HCT116 (cell line): ENCODE measurements around the gene ARRDC1. TPM values are rescaled to one million over a fixed set of nuclear protein-coding genes. Genes with fewer than 3 reads are reported as not detected.
A peak's percentile ranks its signal among the peaks of the same experiment; 100 is the strongest.

Experiments used
- ATAC-seq: fragments of 200-7000 bp; cut with Tn5 transposase; 2 replicates; pipeline ENCODE4 v1.9.1; 2020; ENCODE audit warnings: mild to moderate bottlenecking, moderate library complexity
- BruUV-seq: library from RNA; stranded (reverse); fragments of 400-500 nt; replicated peaks from 2 replicates; lab custom pipeline; 2021; lab: Mats Ljungman, UMichigan
- CTCF ChIA-PET: fragments of 300-600 bp; sonication (Branson Sonifier 250); formaldehyde crosslinking; loops from one replicate; lab custom pipeline; 2021; ENCODE audit warnings: antibody characterized with exemption; lab: Charles Lee
- POLR2A ChIA-PET: fragments of 300-600, 350-600 bp; sonication (Branson Sonifier 250); formaldehyde crosslinking; loops from one replicate; lab custom pipeline; 2021; ENCODE audit warnings: antibody characterized with exemption; lab: Charles Lee
- RAD21 ChIA-PET, 2 experiments: fragments of 300-600 bp; sonication (Branson Sonifier 250); formaldehyde crosslinking; loops; one replicate each; lab custom pipeline; 2023; ENCODE audit warnings: low total read pairs in 2 of 2; ENCODE audit not compliant: uncharacterized antibody in 2 of 2, unreplicated experiment in 2 of 2, low non-redundant PET in 1 of 2; lab: Charles Lee
- DNase-seq: peaks from one replicate; pipeline ENCODE4 v3.0.0-alpha.2; 2010; ENCODE audit warnings: low read depth, low spot score
- H2AFZ ChIP-seq: fragments of 200-600 bp; shearing (Covaris generic), sonication (generic); 2 replicates; pipeline ENCODE4 v1.6.1; 2017; ENCODE audit warnings: low read depth, mixed run types, mixed read lengths, antibody characterized with exemption, low read length; ENCODE audit not compliant: poor library complexity, severe bottlenecking
- H3K27ac ChIP-seq: 2 replicates; pipeline ENCODE4 v1.5.1; 2012; ENCODE audit warnings: low read depth, low read length
- H3K27me3 ChIP-seq: fragments of 200-600 bp; sonication (generic); 2 replicates; pipeline ENCODE4 v1.6.1; 2016; ENCODE audit warnings: mixed run types, low read length, mixed read lengths; ENCODE audit not compliant: insufficient read depth
- H3K36me3 ChIP-seq, 2 experiments: fragments of 200-500 bp in 1 of 2; fragments of 200-600 bp in 1 of 2; sonication (Bioruptor generic) in 1 of 2; sonication (generic) in 1 of 2; 2 replicates each; pipeline versions ENCODE4 v1.5.1 to v1.6.1; 2014 to 2016; ENCODE audit warnings: low read length in 2 of 2, inconsistent platforms in 1 of 2, mixed read lengths in 1 of 2, mixed run types in 1 of 2; ENCODE audit not compliant: insufficient read depth in 2 of 2, control insufficient read depth in 1 of 2
- H3K4me1 ChIP-seq, 2 experiments: fragments of 200-600 bp in 1 of 2; sonication (generic) in 1 of 2; 2 replicates each; pipeline versions ENCODE4 v1.5.1 to v1.6.1; 2012 to 2017; ENCODE audit warnings: low read length in 2 of 2, inconsistent platforms in 1 of 2, mild to moderate bottlenecking in 1 of 2, mixed read lengths in 1 of 2, mixed run types in 1 of 2, moderate library complexity in 1 of 2; ENCODE audit not compliant: insufficient read depth in 2 of 2, control insufficient read depth in 1 of 2
- H3K4me2 ChIP-seq: fragments of 200-600 bp; sonication (generic); 2 replicates; pipeline ENCODE4 v1.6.1; 2017; ENCODE audit warnings: mixed run types, low read length, mixed read lengths
- H3K4me3 ChIP-seq, 2 experiments: fragments of 200-600 bp in 1 of 2; sonication (generic) in 1 of 2; replicated peaks in 1 of 2; 2 replicates each; pipeline ENCODE4 v1.5.1; 2011 to 2016; ENCODE audit warnings: low read length in 2 of 2, control low read depth in 1 of 2, low read depth in 1 of 2, mild to moderate bottlenecking in 1 of 2, mixed read lengths in 1 of 2, mixed run types in 1 of 2
- H3K79me2 ChIP-seq: fragments of 200-600 bp; sonication (generic); 2 replicates; pipeline ENCODE4 v1.6.1; 2017; ENCODE audit warnings: mild to moderate bottlenecking, mixed run types, low read length, moderate library complexity, mixed read lengths; ENCODE audit not compliant: insufficient read depth
- H3K9ac ChIP-seq: fragments of 200-600 bp; sonication (generic); 2 replicates; pipeline ENCODE4 v1.6.1; 2016; ENCODE audit warnings: low read length, mixed read lengths
- H3K9me2 ChIP-seq: fragments of 200-600 bp; sonication (generic), shearing (Covaris generic); 2 replicates; pipeline ENCODE4 v1.6.1; 2017; ENCODE audit warnings: mixed run types, mild to moderate bottlenecking, moderate library complexity; ENCODE audit not compliant: insufficient read depth
- H3K9me3 ChIP-seq, 2 experiments: fragments of 200-500 bp in 1 of 2; fragments of 200-600 bp in 1 of 2; sonication (Bioruptor generic) in 1 of 2; sonication (generic) in 1 of 2; 2 replicates each; pipeline ENCODE4 v1.6.1; 2014 to 2017; ENCODE audit warnings: low read length in 2 of 2, mixed read lengths in 2 of 2, inconsistent platforms in 1 of 2, low read depth in 1 of 2, mild to moderate bottlenecking in 1 of 2, mixed run types in 1 of 2, moderate library complexity in 1 of 2; ENCODE audit not compliant: control insufficient read depth in 1 of 2, insufficient read depth in 1 of 2
- H4K20me1 ChIP-seq: fragments of 200-600 bp; sonication (generic), shearing (Covaris generic); 2 replicates; pipeline ENCODE4 v1.6.1; 2017; ENCODE audit warnings: mixed run types, mild to moderate bottlenecking, moderate library complexity; ENCODE audit not compliant: insufficient read depth
- CEBPB ChIP-seq: IDR thresholded peaks from 2 replicates; pipeline ENCODE4 v1.6.1; 2012; ENCODE audit warnings: low read depth
- EGR1 ChIP-seq: IDR thresholded peaks from 2 replicates; pipeline ENCODE4 v1.6.1; 2012; ENCODE audit warnings: low read depth
- EZH2 ChIP-seq: fragments of 200-600 bp; sonication (generic); IDR thresholded peaks from 2 replicates; pipeline ENCODE4 v1.6.1; 2017; ENCODE audit warnings: antibody characterized with exemption, mixed run types
- FOSL1 ChIP-seq: IDR thresholded peaks from 2 replicates; pipeline ENCODE4 v1.6.1; 2012; ENCODE audit warnings: low read depth
- JUND ChIP-seq: IDR thresholded peaks from 2 replicates; pipeline ENCODE4 v1.6.1; 2012
- POLR2A ChIP-seq: IDR thresholded peaks from 2 replicates; pipeline ENCODE4 v1.7.0; 2011; ENCODE audit warnings: borderline replicate concordance; ENCODE audit not compliant: insufficient read depth, insufficient read length; ENCODE audit errors: extremely low read depth
- RAD21 ChIP-seq: IDR thresholded peaks from 2 replicates; pipeline ENCODE4 v1.6.1; 2012; ENCODE audit warnings: low read depth, mild to moderate bottlenecking
- SIN3A ChIP-seq: IDR thresholded peaks from 2 replicates; pipeline ENCODE4 v1.6.1; 2012; ENCODE audit warnings: low read depth
- SP1 ChIP-seq: IDR thresholded peaks from 2 replicates; pipeline ENCODE4 v1.6.1; 2012; ENCODE audit warnings: low read depth
- SRF ChIP-seq: IDR thresholded peaks from 2 replicates; pipeline ENCODE4 v1.6.1; 2012; ENCODE audit warnings: low read depth
- TCF7L2 ChIP-seq: IDR thresholded peaks from 2 replicates; pipeline ENCODE4 v1.7.0; 2011; ENCODE audit warnings: borderline replicate concordance, inconsistent platforms; ENCODE audit not compliant: insufficient read depth, insufficient read length; ENCODE audit errors: extremely low read depth
- YY1 ChIP-seq: IDR thresholded peaks from 2 replicates; pipeline ENCODE4 v1.6.1; 2011; ENCODE audit warnings: low read length, low read depth, moderate library complexity, mild to moderate bottlenecking; ENCODE audit not compliant: insufficient replicate concordance; ENCODE audit errors: extremely low read depth
- ZFX ChIP-seq: fragments of 450-650 bp; IDR thresholded peaks from 2 replicates; pipeline ENCODE4 v1.6.1; 2017
- intact Hi-C: fragments of 100-400 bp; cut with micrococcal nuclease; formaldehyde crosslinking; loops from 2 replicates; pipeline ENCODE4 v1.10.0; 2022
- total RNA-seq: library from RNA; stranded (reverse); gene quantifications from one replicate; pipeline ENCODE4 v1.2.1, GENCODE V29; 2021; ENCODE audit not compliant: unreplicated experiment
- TF ChIP-seq, protein P1 (sequence below), 3 experiments: fragments of 200-600 bp in 1 of 3; sonication (generic) in 1 of 3; IDR thresholded peaks in 2 of 3; conservative IDR thresholded peaks in 1 of 3; 2 replicates each; pipeline ENCODE4 v1.5.1; 2012 to 2017; ENCODE audit warnings: low read depth in 2 of 3, low read length in 2 of 3, antibody characterized with exemption in 1 of 3, borderline replicate concordance in 1 of 3, control low read depth in 1 of 3, mild to moderate bottlenecking in 1 of 3, mixed read lengths in 1 of 3, mixed run types in 1 of 3, moderate library complexity in 1 of 3; ENCODE audit not compliant: insufficient read depth in 1 of 3
- TF ChIP-seq, protein P2 (sequence below): IDR thresholded peaks from 2 replicates; pipeline ENCODE4 v1.6.1; 2012; ENCODE audit warnings: low read depth

The ARRDC1 gene
- total RNA-seq, 1 experiment from 2014 or later = 82.8 TPM

GRCh38 chr9:137611623-137612609 is 6.4 kb downstream of the ARRDC1 start (continued):
- TF ChIP-seq CEBPB (no peak), SIN3A (no peak), EZH2 (no peak), YY1 (peak; percentile 88), FOSL1 (no peak), ZFX (peak; percentile 48; the same call in 1 of the 2 replicates)

GRCh38 chr9:137612741-137613142 is 7.3 kb downstream of the ARRDC1 start:
- POLR2A ChIA-PET = interaction anchor here (1.1 kb wide), 1 partner anchor 326 kb away, joined by 3 read pairs; no protein-coding TSS in a partner anchor
- peak overlapping the region; percentile 29 to 62 for H3K4me3 ChIP-seq
- BruUV-seq = TSS peak; percentile 37
- H3K9ac ChIP-seq = peak overlapping the region; percentile 92
- CTCF ChIA-PET = interaction anchor here (0.9 kb wide), 1 partner anchor 190 kb away, joined by 3 read pairs; the partner anchor contains the start of genes EXD3 and NOXA1
- no peak for DNase-seq
- peaks cover 41 to 65% of the 10 kb centered on the region in 2 experiments for H3K4me1 ChIP-seq
- H3K36me3 ChIP-seq = peaks cover 2 to 26% of the 10 kb centered on the region in 2 experiments; a peak in 2 of 4 replicates
- H3K79me2 ChIP-seq = peaks cover 50% of the 10 kb centered on the region
- no peak overlapping the region for H2AFZ ChIP-seq
- H3K9me2 ChIP-seq = no peaks in the 10 kb centered on the region
- peak overlapping the region; percentile 100 for H3K4me2 ChIP-seq
- RAD21 ChIA-PET = no interaction called here
- no peaks in the 10 kb centered on the region for H3K27me3 ChIP-seq
- H4K20me1 ChIP-seq = no peaks in the 10 kb centered on the region
- intact Hi-C loops = loop anchor here (5.0 kb wide), 1 partner anchor 35 kb away; the partner anchor contains the start of gene DPH7
- H3K9me3 ChIP-seq = no peaks in the 10 kb centered on the region
- H3K27ac ChIP-seq = peak overlapping the region; percentile 99
- peak; percentile 7 for ATAC-seq
- TF ChIP-seq YY1 (no peak), POLR2A (no peak), SP1 (no peak), CEBPB (no peak), SIN3A (no peak), SRF (no peak), RAD21 (no peak), TCF7L2 (no peak), FOSL1 (no peak), EZH2 (no peak), JUND (no peak), EGR1 (no peak), ZFX (no peak)
- TF ChIP-seq, protein P1, sequence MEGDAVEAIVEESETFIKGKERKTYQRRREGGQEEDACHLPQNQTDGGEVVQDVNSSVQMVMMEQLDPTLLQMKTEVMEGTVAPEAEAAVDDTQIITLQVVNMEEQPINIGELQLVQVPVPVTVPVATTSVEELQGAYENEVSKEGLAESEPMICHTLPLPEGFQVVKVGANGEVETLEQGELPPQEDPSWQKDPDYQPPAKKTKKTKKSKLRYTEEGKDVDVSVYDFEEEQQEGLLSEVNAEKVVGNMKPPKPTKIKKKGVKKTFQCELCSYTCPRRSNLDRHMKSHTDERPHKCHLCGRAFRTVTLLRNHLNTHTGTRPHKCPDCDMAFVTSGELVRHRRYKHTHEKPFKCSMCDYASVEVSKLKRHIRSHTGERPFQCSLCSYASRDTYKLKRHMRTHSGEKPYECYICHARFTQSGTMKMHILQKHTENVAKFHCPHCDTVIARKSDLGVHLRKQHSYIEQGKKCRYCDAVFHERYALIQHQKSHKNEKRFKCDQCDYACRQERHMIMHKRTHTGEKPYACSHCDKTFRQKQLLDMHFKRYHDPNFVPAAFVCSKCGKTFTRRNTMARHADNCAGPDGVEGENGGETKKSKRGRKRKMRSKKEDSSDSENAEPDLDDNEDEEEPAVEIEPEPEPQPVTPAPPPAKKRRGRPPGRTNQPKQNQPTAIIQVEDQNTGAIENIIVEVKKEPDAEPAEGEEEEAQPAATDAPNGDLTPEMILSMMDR (IDR thresholded peaks at IDR 0.05 in 2 of 3, conservative IDR thresholded peaks at IDR 0.05 in 1 of 3; ENCODE audit: borderline replicate concordance in 1 of 3, insufficient read depth in 1 of 3, low read depth in 2 of 3, low read length in 2 of 3) = no peak
- TF ChIP-seq, protein P2, sequence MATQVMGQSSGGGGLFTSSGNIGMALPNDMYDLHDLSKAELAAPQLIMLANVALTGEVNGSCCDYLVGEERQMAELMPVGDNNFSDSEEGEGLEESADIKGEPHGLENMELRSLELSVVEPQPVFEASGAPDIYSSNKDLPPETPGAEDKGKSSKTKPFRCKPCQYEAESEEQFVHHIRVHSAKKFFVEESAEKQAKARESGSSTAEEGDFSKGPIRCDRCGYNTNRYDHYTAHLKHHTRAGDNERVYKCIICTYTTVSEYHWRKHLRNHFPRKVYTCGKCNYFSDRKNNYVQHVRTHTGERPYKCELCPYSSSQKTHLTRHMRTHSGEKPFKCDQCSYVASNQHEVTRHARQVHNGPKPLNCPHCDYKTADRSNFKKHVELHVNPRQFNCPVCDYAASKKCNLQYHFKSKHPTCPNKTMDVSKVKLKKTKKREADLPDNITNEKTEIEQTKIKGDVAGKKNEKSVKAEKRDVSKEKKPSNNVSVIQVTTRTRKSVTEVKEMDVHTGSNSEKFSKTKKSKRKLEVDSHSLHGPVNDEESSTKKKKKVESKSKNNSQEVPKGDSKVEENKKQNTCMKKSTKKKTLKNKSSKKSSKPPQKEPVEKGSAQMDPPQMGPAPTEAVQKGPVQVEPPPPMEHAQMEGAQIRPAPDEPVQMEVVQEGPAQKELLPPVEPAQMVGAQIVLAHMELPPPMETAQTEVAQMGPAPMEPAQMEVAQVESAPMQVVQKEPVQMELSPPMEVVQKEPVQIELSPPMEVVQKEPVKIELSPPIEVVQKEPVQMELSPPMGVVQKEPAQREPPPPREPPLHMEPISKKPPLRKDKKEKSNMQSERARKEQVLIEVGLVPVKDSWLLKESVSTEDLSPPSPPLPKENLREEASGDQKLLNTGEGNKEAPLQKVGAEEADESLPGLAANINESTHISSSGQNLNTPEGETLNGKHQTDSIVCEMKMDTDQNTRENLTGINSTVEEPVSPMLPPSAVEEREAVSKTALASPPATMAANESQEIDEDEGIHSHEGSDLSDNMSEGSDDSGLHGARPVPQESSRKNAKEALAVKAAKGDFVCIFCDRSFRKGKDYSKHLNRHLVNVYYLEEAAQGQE = no peak
